ENCODE data around the gene ATXN2L.

- no peak for TF ChIP-seq MAX (IDR thresholded peaks at IDR 0.05)
- no peak for TF ChIP-seq EP300 (IDR thresholded peaks at IDR 0.05; ENCODE audit: borderline replicate concordance)
- no peak for TF ChIP-seq NFIC (IDR thresholded peaks at IDR 0.05)
- no peak for TF ChIP-seq RAD21 (IDR thresholded peaks at IDR 0.05; ENCODE audit: low read depth)
- TF ChIP-seq FOXM1 (IDR thresholded peaks at IDR 0.05; ENCODE audit: borderline replicate concordance, low read depth), result no peak
- TF ChIP-seq CEBPB (IDR thresholded peaks at IDR 0.05), result no peak
- TF ChIP-seq EGR1 (IDR thresholded peaks at IDR 0.05), result no peak
- TF ChIP-seq TCF12 (IDR thresholded peaks at IDR 0.05; ENCODE audit: low read depth), result no peak
- no peak for TF ChIP-seq REST (IDR thresholded peaks at IDR 0.05; ENCODE audit: low read depth)
- TF ChIP-seq ZBTB7A (IDR thresholded peaks at IDR 0.05; ENCODE audit: low read depth), result no peak
- TF ChIP-seq TAF1 (IDR thresholded peaks at IDR 0.05; ENCODE audit: low read depth), result no peak
- TF ChIP-seq USF1 (IDR thresholded peaks at IDR 0.05), result no peak
Measured at GRCh38 chr16:28839004-28839639, 16.3 kb downstream of the ATXN2L start.
